ENCODE measurements around the gene CINP.
"Not testable (repeated sequence)": the region's sequence is repeated elsewhere in the genome, so short reads cannot be mapped to it uniquely, and the experiment has no call there.

The CINP gene

GRCh38 chr14:102320671-102321455 is 41.8 kb downstream of the CINP start:
- no peak for DNase-seq (ENCODE audit: low read depth in 2 of 2)

- DNase-seq (ENCODE audit: low read depth in 2 of 2): peak in 1 of 2 donors; percentile 41
Observed at GRCh38 chr14:102320033-102320660, 42.5 kb downstream of the CINP start.

GRCh38 chr14:102319351-102320032 is 43.2 kb downstream of the CINP start, which contains the start of gene ZNF839:
Gene ZNF839 (plus strand): TSS chr14:102319746. CDS start chr14:102319766, 20 bp downstream.
- peak; percentile 86 to 90 for DNase-seq (ENCODE audit: low read depth in 2 of 2)

GRCh38 chr14:102318781-102319276 is 43.9 kb downstream of the CINP start:
- no peak for DNase-seq (ENCODE audit: low read depth in 2 of 2)

- DNase-seq (ENCODE audit: low read depth in 2 of 2): no peak
Observed at GRCh38 chr14:102317564-102318248, 45.0 kb downstream of the CINP start.

- peak; percentile 86 to 88 for DNase-seq (ENCODE audit: low read depth in 2 of 2)
Observed at GRCh38 chr14:102316743-102317563, 45.7 kb downstream of the CINP start.

- DNase-seq (ENCODE audit: low read depth in 2 of 2): no peak
Observed at GRCh38 chr14:102316338-102316742, 46.4 kb downstream of the CINP start.

GRCh38 chr14:102315121-102315520 is 47.6 kb downstream of the CINP start:
- no peak for DNase-seq (ENCODE audit: low read depth in 2 of 2)

- peak in 1 of 2 donors; percentile 74 for DNase-seq (ENCODE audit: low read depth in 2 of 2)
Observed at GRCh38 chr14:102314242-102315011, 48.3 kb downstream of the CINP start.

- DNase-seq (ENCODE audit: low read depth in 2 of 2): peak; percentile 91 to 92
Observed at GRCh38 chr14:102304611-102305506, 57.8 kb downstream of the CINP start, which contains the start of gene MOK. Gene MOK (minus strand): TSS chr14:102305164. CDS start chr14:102304968, 196 bp downstream.

GRCh38 chr14:102303664-102304063 is 59.0 kb downstream of the CINP start:
- DNase-seq (ENCODE audit: low read depth in 2 of 2): no peak

- not testable (repeated sequence) for DNase-seq (ENCODE audit: low read depth in 2 of 2)
Observed at GRCh38 chr14:102298303-102299070, 64.2 kb downstream of the CINP start.
